Esophagus muscularis mucosa (tissue), 4 donors: Measurements from ENCODE around the gene SLC30A2. TPM values are rescaled to one million over a fixed set of nuclear protein-coding genes. Genes with fewer than 3 reads are reported as not detected.

ENCODE experiments used
- DNase-seq: peaks from one replicate; pipeline ENCODE4 v3.0.0-alpha.2; 2017; ENCODE audit errors: extremely low spot score
- H3K27ac ChIP-seq, 4 donors: fragments of 200-600 bp; sonication (generic); replicated peaks in 1 of 4; 1 replicate in 3 of 4; 2 replicates in 1 of 4; pipeline ENCODE4 v1.5.1; 2016 to 2019; ENCODE audit warnings: mild to moderate bottlenecking in 1 of 4
- H3K27me3 ChIP-seq, 4 donors: fragments of 200-600 bp; sonication (generic); one replicate each; pipeline versions ENCODE4 v1.5.1 to v1.6.0; 2016 to 2019
- H3K36me3 ChIP-seq, 4 donors: fragments of 200-600 bp; sonication (generic); one replicate each; pipeline ENCODE4 v1.5.1; 2016 to 2019
- H3K4me1 ChIP-seq, 4 donors: fragments of 200-600 bp; sonication (generic); one replicate each; pipeline ENCODE4 v1.5.1; 2016 to 2019
- H3K4me3 ChIP-seq, 4 donors: fragments of 200-600 bp; sonication (generic); 1 replicate in 2 of 4; 2 replicates in 2 of 4; pipeline ENCODE4 v1.5.1; 2016 to 2019; ENCODE audit warnings: mild to moderate bottlenecking in 4 of 4, moderate library complexity in 1 of 4
- H3K9me3 ChIP-seq, 4 donors: fragments of 200-600 bp; sonication (generic); 1 replicate in 3 of 4; 2 replicates in 1 of 4; pipeline ENCODE4 v1.5.1; 2016 to 2019
- CTCF ChIP-seq, 3 experiments: fragments of 200-600 bp in 2 of 3; fragments of 450-650 bp in 1 of 3; sonication (generic) in 2 of 3; IDR thresholded peaks; one replicate each; pipeline ENCODE4 v1.5.1; 2017 to 2019; ENCODE audit warnings: antibody characterized with exemption in 3 of 3, mild to moderate bottlenecking in 2 of 3, moderate library complexity in 1 of 3
- EP300 ChIP-seq: sonication (generic); formaldehyde crosslinking; IDR thresholded peaks from one replicate; pipeline ENCODE4 v1.6.1; 2017; ENCODE audit warnings: antibody characterized with exemption
- POLR2A ChIP-seq: fragments of 450-650 bp; IDR thresholded peaks from one replicate; pipeline ENCODE4 v1.6.1; 2017; ENCODE audit warnings: antibody characterized with exemption, moderate library complexity, mild to moderate bottlenecking, low read depth
- POLR2AphosphoS5 ChIP-seq, 2 donors: sonication (generic); formaldehyde crosslinking; IDR thresholded peaks; one replicate each; pipeline ENCODE4 v1.6.1; 2017; ENCODE audit warnings: antibody characterized with exemption in 2 of 2
- WGBS: methylation state at CpG from one replicate; pipeline ENCODE4 v1.1.5; 2018; 5-methylcytosine and 5-hydroxymethylcytosine counted together
- intact Hi-C: fragments of 100-400 bp; cut with DNase I; formaldehyde crosslinking; loops from one replicate; pipeline ENCODE4 v1.15.1; 2023
- total RNA-seq, 4 donors: library from RNA; depleted of rRNA; stranded (reverse); fragments of >200 nt; gene quantifications; one replicate each; pipeline versions ENCODE4 v1.1.0 to v1.2.1, GENCODE V29; 2016

SLC30A2 gene
- total RNA-seq, 4 donors from 2014 or later: 0.17 TPM; not detected in 3

- Histone ChIP-seq H3K27ac (no peak overlapping the region), H3K27me3 (no peaks in the 10 kb centered on the region), H3K9me3 (no peaks in the 10 kb centered on the region), H3K4me1 (peaks cover 0 to 13% (median 3%) of the 10 kb centered on the region in 4 donors), H3K4me3 (no peak overlapping the region), H3K36me3 (no peaks in the 10 kb centered on the region)
- intact Hi-C loops: no loop called here
- 89% methylated on average over 16 of the region's 16 CpGs for WGBS
- TF ChIP-seq EP300: no peak
- no peak for TF ChIP-seq POLR2A
- TF ChIP-seq POLR2AphosphoS5 (IDR thresholded peaks at IDR 0.05): no peak
- TF ChIP-seq CTCF (IDR thresholded peaks at IDR 0.05): no peak
- no peak for DNase-seq
Measured at GRCh38 chr1:26006710-26007109, 39.2 kb downstream of the SLC30A2 start.

GRCh38 chr1:26005434-26006105 lies 40.3 kb downstream of the SLC30A2 start:
- WGBS: 54% methylated on average over 4 of the region's 4 CpGs
- intact Hi-C loops: no loop called here

GRCh38 chr1:26003756-26004155 lies 42.2 kb downstream of the SLC30A2 start:
- Histone ChIP-seq H3K36me3 (no peaks in the 10 kb centered on the region), H3K9me3 (no peaks in the 10 kb centered on the region), H3K4me3 (no peak overlapping the region), H3K27me3 (no peaks in the 10 kb centered on the region), H3K4me1 (peaks cover 0 to 15% (median 5%) of the 10 kb centered on the region in 4 donors), H3K27ac (no peak overlapping the region)
- 83% methylated on average over 2 of the region's 2 CpGs for WGBS
- intact Hi-C loops: no loop called here
- TF ChIP-seq CTCF (IDR thresholded peaks at IDR 0.05): no peak
- TF ChIP-seq POLR2AphosphoS5 (IDR thresholded peaks at IDR 0.05): no peak
- no peak for TF ChIP-seq POLR2A
- TF ChIP-seq EP300: no peak
- no peak for DNase-seq

More at GRCh38 chr1:26005434-26006105, 40.3 kb downstream of the SLC30A2 start:
- no peak for DNase-seq
- Histone ChIP-seq H3K4me3 (no peak overlapping the region), H3K27me3 (no peaks in the 10 kb centered on the region), H3K4me1 (peaks cover 0 to 13% (median 3%) of the 10 kb centered on the region in 4 donors), H3K27ac (peak overlapping the region in 1 of 4 donors; percentile 13), H3K9me3 (no peaks in the 10 kb centered on the region), H3K36me3 (no peaks in the 10 kb centered on the region)
- TF ChIP-seq EP300 (no peak), POLR2A (no peak), POLR2AphosphoS5 (IDR thresholded peaks at IDR 0.05) (no peak), CTCF (IDR thresholded peaks at IDR 0.05) (no peak)

- no peak for DNase-seq
- intact Hi-C loops: no loop called here
- WGBS: 95% methylated on average over 4 of the region's 4 CpGs
- no peaks in the 10 kb centered on the region for H3K27me3 ChIP-seq
- no peak overlapping the region for H3K4me3 ChIP-seq
- TF ChIP-seq POLR2A (no peak), CTCF (IDR thresholded peaks at IDR 0.05) (no peak), EP300 (no peak), POLR2AphosphoS5 (IDR thresholded peaks at IDR 0.05) (no peak)
- no peaks in the 10 kb centered on the region for H3K9me3 ChIP-seq
- no peak overlapping the region for H3K27ac ChIP-seq
- no peaks in the 10 kb centered on the region for H3K36me3 ChIP-seq
- H3K4me1 ChIP-seq: peaks cover 4 to 20% (median 10%) of the 10 kb centered on the region in 4 donors
Measured at GRCh38 chr1:26003262-26003661, 42.7 kb downstream of the SLC30A2 start.
